GM12878 (cell line): ENCODE data around the gene CATSPER4. TPM values are rescaled to one million over a fixed set of nuclear protein-coding genes. Genes with fewer than 3 reads are reported as not detected.

Experiments used
- ATAC-seq: fragments of 200-7000 bp; cut with Tn5 transposase; 3 replicates; pipeline ENCODE4 v1.9.1; 2020; ENCODE audit warnings: mild to moderate bottlenecking, moderate library complexity
- BruUV-seq: library from RNA; stranded (reverse); fragments of 400-500 nt; replicated peaks from 2 replicates; lab custom pipeline; 2021; lab: Mats Ljungman, UMichigan
- CTCF ChIA-PET: fragments of 300-600 bp; sonication (Branson Sonifier 250); formaldehyde crosslinking; extraction: SDS; loops from one replicate; lab custom pipeline; 2021; ENCODE audit warnings: inconsistent platforms; lab: Yijun Ruan, JAX
- POLR2A ChIA-PET: fragments of 350-600 bp; formaldehyde crosslinking; extraction: SDS; loops from one replicate; lab custom pipeline; 2021; ENCODE audit warnings: inconsistent platforms; lab: Charles Lee
- RAD21 ChIA-PET: fragments of 300-600 bp; sonication (Branson Sonifier 250); formaldehyde crosslinking; loops from one replicate; lab custom pipeline; 2023; ENCODE audit warnings: antibody characterized with exemption; ENCODE audit not compliant: unreplicated experiment; lab: Charles Lee
- SMC1A ChIA-PET: fragments of 300-600 bp; sonication (Branson Sonifier 250); formaldehyde crosslinking; loops from one replicate; lab custom pipeline; 2023; ENCODE audit not compliant: unreplicated experiment, uncharacterized antibody; lab: Charles Lee
- DNase-seq: peaks from one replicate; pipeline ENCODE4 v3.0.0-alpha.2; 2011; ENCODE audit warnings: low read depth, low spot score
- FAIRE-seq: peaks from 3 replicates; lab custom pipeline; 2011; peaks lifted over from hg19 to GRCh38; lab: Jason Lieb, UNC
- H2AFZ ChIP-seq: 2 replicates; pipeline ENCODE4 v1.6.0; 2011; ENCODE audit warnings: low read depth, low read length, control low read depth; ENCODE audit not compliant: control insufficient read depth
- H3K27ac ChIP-seq: 2 replicates; pipeline ENCODE4 v1.5.1; 2011; ENCODE audit warnings: control low read depth; ENCODE audit not compliant: control insufficient read depth, insufficient read depth
- H3K27me3 ChIP-seq, 2 experiments: replicated peaks in 1 of 2; 2 replicates each; pipeline versions ENCODE4 v1.6.0 to v1.6.1; 2011; ENCODE audit warnings: low read length in 1 of 2; ENCODE audit not compliant: control insufficient read depth in 2 of 2, insufficient read depth in 2 of 2
- H3K36me3 ChIP-seq, 2 experiments: 2 replicates each; pipeline ENCODE4 v1.5.1; 2011; ENCODE audit warnings: low read length in 1 of 2; ENCODE audit not compliant: control insufficient read depth in 2 of 2, insufficient read depth in 2 of 2
- H3K4me1 ChIP-seq: 2 replicates; pipeline ENCODE4 v1.6.1; 2011; ENCODE audit warnings: mild to moderate bottlenecking, low read length, moderate library complexity, mixed read lengths; ENCODE audit not compliant: control insufficient read depth, insufficient read depth
- H3K4me2 ChIP-seq: 2 replicates; pipeline ENCODE4 v1.6.0; 2011; ENCODE audit warnings: control low read depth; ENCODE audit not compliant: control insufficient read depth, insufficient read depth
- H3K4me3 ChIP-seq: fragments of 200-600 bp; sonication (generic); 2 replicates; pipeline ENCODE4 v1.5.1; 2016
- H3K79me2 ChIP-seq: 2 replicates; pipeline ENCODE4 v1.6.0; 2011; ENCODE audit warnings: low read length; ENCODE audit not compliant: control insufficient read depth, insufficient read depth
- H3K9ac ChIP-seq: 2 replicates; pipeline ENCODE4 v1.8.0; 2011; ENCODE audit warnings: low read length, control low read depth, mixed read lengths; ENCODE audit not compliant: control insufficient read depth, insufficient read depth
- H3K9me3 ChIP-seq: replicated peaks from 3 replicates; pipeline ENCODE4 v1.5.1; 2011; ENCODE audit warnings: mild to moderate bottlenecking, low read length; ENCODE audit not compliant: control insufficient read depth, insufficient read depth
- H4K20me1 ChIP-seq: 2 replicates; pipeline ENCODE4 v1.6.0; 2011; ENCODE audit not compliant: control insufficient read depth, insufficient read depth
- HDAC6 ChIP-seq: fragments of 200-600 bp; sonication (generic); IDR thresholded peaks from one replicate; pipeline ENCODE4 v1.8.0; 2017; ENCODE audit warnings: antibody characterized with exemption; ENCODE audit not compliant: unreplicated experiment
- IRF4 ChIP-seq: IDR thresholded peaks from 2 replicates; pipeline ENCODE4 v1.6.1; 2011; ENCODE audit warnings: low read depth, low read length
- SMARCA5 ChIP-seq: fragments of 450-650 bp; IDR thresholded peaks from 2 replicates; pipeline ENCODE4 v1.6.1; 2017; ENCODE audit warnings: mild to moderate bottlenecking
- SP1 ChIP-seq: IDR thresholded peaks from one replicate; pipeline ENCODE4 v1.6.1; 2011; ENCODE audit warnings: low read depth, low read length
- TAF1 ChIP-seq: IDR thresholded peaks from 2 replicates; pipeline ENCODE4 v1.6.1; 2011; ENCODE audit warnings: mild to moderate bottlenecking, low read depth, low read length, borderline replicate concordance
- WRNIP1 ChIP-seq: IDR thresholded peaks from 2 replicates; pipeline ENCODE4 v1.6.1; 2011; ENCODE audit warnings: low read depth, low read length, improper control_type of control experiment, borderline replicate concordance
- ZBED1 ChIP-seq: IDR thresholded peaks from 2 replicates; pipeline ENCODE4 v1.6.1; 2016; ENCODE audit warnings: borderline replicate concordance
- ZNF217 ChIP-seq: fragments of 450-650 bp; IDR thresholded peaks from 2 replicates; pipeline ENCODE4 v1.6.1; 2017; ENCODE audit warnings: antibody characterized with exemption, mild to moderate bottlenecking
- WGBS: methylation state at CpG from one replicate; pipeline ENCODE4 v1.1.6; 2016; ENCODE audit warnings: low lambda C conversion rate; ENCODE audit not compliant: insufficient replicate concordance, insufficient coverage; ENCODE audit errors: missing lambda C conversion rate; 5-methylcytosine and 5-hydroxymethylcytosine counted together
- in situ Hi-C: fragments of 300-500 bp; cut with MboI; formaldehyde crosslinking; loops from 9 replicates; pipeline ENCODE4 v1.14.3; 2018; ENCODE audit warnings: mixed read lengths
- intact Hi-C: fragments of 100-400 bp; cut with micrococcal nuclease; formaldehyde crosslinking; loops from one replicate; pipeline ENCODE4 v1.14.2; 2022; ENCODE audit not compliant: unreplicated experiment
- polyA plus RNA-seq, 11 experiments: library from polyadenylated mRNA; depleted of rRNA in 4 of 11; unstranded in 6 of 11; stranded (reverse) in 5 of 11; fragments of >200 nt; fragmentation: Nextera tagmentation in 4 of 11; fragmentation: Illumina TruSeq in 1 of 11; extraction: Ambion mirVana in 4 of 11; extraction: Trizol in 1 of 11; gene quantifications; 1 replicate in 1 of 11; 2 replicates in 10 of 11; pipeline versions ENCODE4 v1.2.1 to v1.2.3, GENCODE V29; 2011 to 2016; ENCODE audit warnings: inconsistent platforms in 2 of 11, missing spikeins in 2 of 11, low read depth in 1 of 11
- total RNA-seq, 4 experiments: library from RNA; depleted of rRNA in 3 of 4; stranded (reverse); fragments of >200 nt in 3 of 4; fragmentation: Illumina TruSeq in 1 of 4; extraction: Trizol in 1 of 4; gene quantifications; 2 replicates each; pipeline versions ENCODE4 v1.2.1 to v1.2.3, GENCODE V29; 2013 to 2021
- TF ChIP-seq, protein P1 (sequence below): fragments of 450-650 bp; formaldehyde crosslinking; IDR thresholded peaks from 2 replicates; pipeline ENCODE4 v1.4.0; 2022; ENCODE audit warnings: mild to moderate bottlenecking, moderate library complexity

The CATSPER4 gene
- total and polyA plus RNA-seq, 10 of the 15 experiments (the other 5 are each of a cell fraction or from before 2014, with no cell fraction given): 0.13 TPM; not detected in 9

DNA sequence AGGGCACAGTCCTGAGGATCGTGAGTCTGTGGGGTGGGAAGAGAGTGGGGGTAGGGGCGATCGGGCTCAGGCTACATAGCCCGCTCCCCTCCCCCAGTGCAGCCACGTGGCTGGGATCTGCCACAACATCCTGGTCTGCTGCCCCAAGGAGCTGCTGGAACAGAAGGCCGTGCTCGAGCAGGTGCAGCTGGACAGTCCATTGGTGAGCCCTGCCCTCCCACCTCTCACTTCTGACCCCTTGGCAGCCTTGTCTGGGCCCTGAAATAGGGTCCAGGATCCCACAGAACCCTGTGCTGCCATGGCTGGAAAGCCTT is 8.1 kb upstream of the CATSPER4 start:
- in situ Hi-C loops: no loop called here
- TF ChIP-seq, protein P1, sequence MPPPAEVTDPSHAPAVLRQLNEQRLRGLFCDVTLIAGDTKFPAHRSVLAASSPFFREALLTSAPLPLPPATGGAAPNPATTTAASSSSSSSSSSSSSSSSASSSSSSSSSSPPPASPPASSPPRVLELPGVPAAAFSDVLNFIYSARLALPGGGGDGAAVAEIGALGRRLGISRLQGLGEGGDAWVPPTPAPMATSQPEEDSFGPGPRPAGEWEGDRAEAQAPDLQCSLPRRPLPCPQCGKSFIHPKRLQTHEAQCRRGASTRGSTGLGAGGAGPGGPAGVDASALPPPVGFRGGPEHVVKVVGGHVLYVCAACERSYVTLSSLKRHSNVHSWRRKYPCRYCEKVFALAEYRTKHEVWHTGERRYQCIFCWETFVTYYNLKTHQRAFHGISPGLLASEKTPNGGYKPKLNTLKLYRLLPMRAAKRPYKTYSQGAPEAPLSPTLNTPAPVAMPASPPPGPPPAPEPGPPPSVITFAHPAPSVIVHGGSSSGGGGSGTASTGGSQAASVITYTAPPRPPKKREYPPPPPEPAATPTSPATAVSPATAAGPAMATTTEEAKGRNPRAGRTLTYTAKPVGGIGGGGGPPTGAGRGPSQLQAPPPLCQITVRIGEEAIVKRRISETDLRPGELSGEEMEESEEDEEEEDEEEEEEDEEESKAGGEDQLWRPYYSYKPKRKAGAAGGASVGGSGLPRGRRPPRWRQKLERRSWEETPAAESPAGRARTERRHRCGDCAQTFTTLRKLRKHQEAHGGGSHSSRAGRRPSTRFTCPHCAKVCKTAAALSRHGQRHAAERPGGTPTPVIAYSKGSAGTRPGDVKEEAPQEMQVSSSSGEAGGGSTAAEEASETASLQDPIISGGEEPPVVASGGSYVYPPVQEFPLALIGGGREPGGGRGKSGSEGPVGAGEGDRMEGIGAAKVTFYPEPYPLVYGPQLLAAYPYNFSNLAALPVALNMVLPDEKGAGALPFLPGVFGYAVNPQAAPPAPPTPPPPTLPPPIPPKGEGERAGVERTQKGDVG: no peak
- TF ChIP-seq ZNF217: no peak
- TF ChIP-seq SP1: no peak
- TF ChIP-seq WRNIP1: no peak
- TF ChIP-seq IRF4: no peak
- no peak for TF ChIP-seq ZBED1
- TF ChIP-seq SMARCA5: no peak
- TF ChIP-seq HDAC6: no peak
- no peak for TF ChIP-seq TAF1

More for the DNA sequence above, 8.1 kb upstream of the CATSPER4 start:
- Histone ChIP-seq H3K9me3 (no peaks in the 10 kb centered on the region), H3K79me2 (no peaks in the 10 kb centered on the region), H3K36me3 (no peaks in the 10 kb centered on the region), H4K20me1 (no peaks in the 10 kb centered on the region), H3K4me2 (no peak overlapping the region), H2AFZ (no peak overlapping the region), H3K27ac (no peak overlapping the region), H3K4me1 (peaks cover 10% of the 10 kb centered on the region), H3K9ac (no peak overlapping the region), H3K4me3 (no peak overlapping the region), H3K27me3 (no peaks in the 10 kb centered on the region)
- ChIA-PET CTCF (no interaction called here), SMC1A (no interaction called here), POLR2A (no interaction called here), RAD21 (interaction anchor here (0.6 kb wide), 1 partner anchor 13 kb away, joined by 3 read pairs; the partner anchor contains the start of gene ZNF593)
- intact Hi-C loops: no loop called here
- 62% methylated on average over 7 of the region's 7 CpGs for WGBS
- no TSS peak for BruUV-seq
- DNase-seq: no peak
- no peak for ATAC-seq
- FAIRE-seq: no peak
